Upper lobe of left lung (tissue), 6 donors: ENCODE results near the gene SMOC2. TPM values are rescaled to one million over a fixed set of nuclear protein-coding genes. Genes with fewer than 3 reads are reported as not detected.

Experiments
- ATAC-seq, 2 donors: fragments of 200-7000 bp; cut with Tn5 transposase; one replicate each; pipeline ENCODE4 v1.9.1; 2022; ENCODE audit warnings: mild to moderate bottlenecking in 2 of 2, moderate library complexity in 2 of 2; ENCODE audit not compliant: low FRiP score in 2 of 2
- DNase-seq, 2 donors: peaks; one replicate each; pipeline ENCODE4 v3.0.0-alpha.2; 2019 to 2020
- H3K27ac ChIP-seq, 4 donors: fragments of 200-600 bp; sonication (generic); one replicate each; pipeline ENCODE4 v1.5.1; 2016 to 2019
- H3K27me3 ChIP-seq, 4 donors: fragments of 200-600 bp; sonication (generic); one replicate each; pipeline ENCODE4 v1.5.1; 2017 to 2019
- H3K36me3 ChIP-seq, 4 donors: fragments of 200-600 bp; sonication (generic); one replicate each; pipeline ENCODE4 v1.5.1; 2016 to 2019
- H3K4me1 ChIP-seq, 4 donors: fragments of 200-600 bp; sonication (generic); one replicate each; pipeline ENCODE4 v1.5.1; 2018 to 2019
- H3K4me3 ChIP-seq, 4 donors: fragments of 200-600 bp; sonication (generic); one replicate each; pipeline ENCODE4 v1.5.1; 2017 to 2019; ENCODE audit warnings: mild to moderate bottlenecking in 2 of 4, moderate library complexity in 1 of 4
- H3K9me3 ChIP-seq, 4 donors: fragments of 200-600 bp; sonication (generic); one replicate each; pipeline ENCODE4 v1.5.1; 2018 to 2019
- EP300 ChIP-seq, 4 donors: sonication (generic); formaldehyde crosslinking; IDR thresholded peaks; one replicate each; pipeline ENCODE4 v1.5.1; 2017; ENCODE audit warnings: antibody characterized with exemption in 4 of 4, control low read depth in 2 of 4
- POLR2A ChIP-seq, 4 donors: fragments of 450-650 bp; IDR thresholded peaks; one replicate each; pipeline ENCODE4 v1.5.1; 2016 to 2017; ENCODE audit warnings: antibody characterized with exemption in 4 of 4, mild to moderate bottlenecking in 2 of 4
- POLR2AphosphoS5 ChIP-seq, 2 donors: sonication (generic); formaldehyde crosslinking; IDR thresholded peaks; one replicate each; pipeline ENCODE4 v1.5.1; 2017; ENCODE audit warnings: antibody characterized with exemption in 2 of 2
- WGBS, 2 donors: methylation state at CpG; one replicate each; pipeline ENCODE4 v1.1.5; 2017 to 2018; 5-methylcytosine and 5-hydroxymethylcytosine counted together
- total RNA-seq, 6 donors: library from RNA; depleted of rRNA in 4 of 6; stranded (reverse); fragments of >200 nt in 4 of 6; gene quantifications; one replicate each; pipeline versions ENCODE4 v1.1.0 to v1.2.1, GENCODE V29; 2016 to 2021
- TF ChIP-seq, protein P1 (sequence below), 6 experiments: fragments of 450-650 bp in 4 of 6; fragments of 200-600 bp in 2 of 6; sonication (generic) in 2 of 6; IDR thresholded peaks; one replicate each; pipeline ENCODE4 v1.5.1; 2016 to 2019; ENCODE audit warnings: antibody characterized with exemption in 6 of 6
- donor health status: DM: no; HTN: no; CAD: no; lungs with moderate emphysema.
- donor health status: DM: no; HTN: yes; CAD: no; lungs with severe emphysema.

The SMOC2 gene
- total RNA-seq, 6 donors from 2014 or later = 1.0 to 18.9 (median 5.0) TPM

DNA sequence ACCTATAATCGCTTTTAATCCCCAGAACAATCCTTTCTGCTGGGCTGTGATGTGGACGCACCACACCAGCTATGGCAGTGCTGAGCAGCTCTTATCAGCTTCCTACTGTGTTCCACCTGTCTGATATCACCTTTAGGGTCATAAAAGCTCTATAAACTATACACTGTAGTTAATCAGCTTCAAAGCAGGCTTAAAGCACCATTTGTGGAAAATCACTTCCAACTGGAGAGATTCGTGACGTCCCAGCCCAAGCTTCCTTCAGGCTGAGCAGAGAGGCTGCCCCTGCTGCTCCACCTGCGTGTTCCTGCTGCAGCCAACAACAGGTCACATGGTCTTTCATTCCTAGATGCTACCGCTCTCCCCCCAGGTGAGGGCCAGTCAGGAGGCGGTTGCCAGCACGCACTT lies 156.5 kb downstream of the SMOC2 start:
- 67 to 77% methylated on average over 8 of the region's 8 CpGs for WGBS, 2 donors

DNA sequence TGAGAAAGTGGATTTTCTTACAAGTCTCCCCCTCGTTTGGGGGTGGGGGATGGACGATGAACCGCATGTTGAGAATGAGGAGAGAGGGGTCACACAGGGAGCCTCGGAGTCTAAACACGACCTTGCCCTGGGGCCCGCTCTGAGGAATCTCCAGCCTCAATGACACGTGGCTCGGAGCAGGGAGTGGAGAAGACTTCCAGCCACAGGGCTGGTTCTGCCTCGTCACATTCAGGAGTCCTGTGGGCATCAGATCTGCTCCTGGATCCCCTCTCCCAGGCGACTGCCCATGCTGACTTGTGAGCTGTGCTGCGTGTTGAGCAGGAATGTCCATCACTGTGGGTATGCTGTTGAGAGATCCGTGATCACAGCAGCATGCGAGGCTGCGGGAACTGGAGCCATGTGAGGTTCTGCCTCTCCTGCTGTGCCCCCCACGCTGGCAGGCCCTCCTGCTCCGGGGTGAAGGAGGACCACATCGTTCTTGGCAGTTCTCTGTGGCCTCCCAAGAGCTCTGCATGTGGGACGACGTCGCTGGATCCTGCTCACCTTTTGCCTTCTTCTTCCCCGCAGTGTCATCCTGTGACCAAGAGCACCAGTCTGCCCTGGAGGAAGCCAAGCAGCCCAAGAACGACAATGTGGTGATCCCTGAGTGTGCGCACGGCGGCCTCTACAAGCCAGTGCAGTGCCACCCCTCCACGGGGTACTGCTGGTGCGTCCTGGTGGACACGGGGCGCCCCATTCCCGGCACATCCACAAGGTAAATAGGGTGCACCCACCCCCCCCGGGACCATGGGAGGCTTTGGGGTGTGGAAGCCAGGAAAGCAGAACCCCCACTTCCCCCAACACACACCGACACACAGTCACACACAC lies 157.5 kb downstream of the SMOC2 start:
- Histone ChIP-seq H3K4me3 (no peak overlapping the region), H3K27me3 (no peaks in the 10 kb centered on the region), H3K9me3 (no peaks in the 10 kb centered on the region), H3K27ac (no peak overlapping the region), H3K4me1 (no peaks in the 10 kb centered on the region), H3K36me3 (no peaks in the 10 kb centered on the region)
- DNase-seq (peak in 1 of 2 donors; percentile 52), ATAC-seq (peak; percentile 29 to 41)
- TF ChIP-seq, protein P1, sequence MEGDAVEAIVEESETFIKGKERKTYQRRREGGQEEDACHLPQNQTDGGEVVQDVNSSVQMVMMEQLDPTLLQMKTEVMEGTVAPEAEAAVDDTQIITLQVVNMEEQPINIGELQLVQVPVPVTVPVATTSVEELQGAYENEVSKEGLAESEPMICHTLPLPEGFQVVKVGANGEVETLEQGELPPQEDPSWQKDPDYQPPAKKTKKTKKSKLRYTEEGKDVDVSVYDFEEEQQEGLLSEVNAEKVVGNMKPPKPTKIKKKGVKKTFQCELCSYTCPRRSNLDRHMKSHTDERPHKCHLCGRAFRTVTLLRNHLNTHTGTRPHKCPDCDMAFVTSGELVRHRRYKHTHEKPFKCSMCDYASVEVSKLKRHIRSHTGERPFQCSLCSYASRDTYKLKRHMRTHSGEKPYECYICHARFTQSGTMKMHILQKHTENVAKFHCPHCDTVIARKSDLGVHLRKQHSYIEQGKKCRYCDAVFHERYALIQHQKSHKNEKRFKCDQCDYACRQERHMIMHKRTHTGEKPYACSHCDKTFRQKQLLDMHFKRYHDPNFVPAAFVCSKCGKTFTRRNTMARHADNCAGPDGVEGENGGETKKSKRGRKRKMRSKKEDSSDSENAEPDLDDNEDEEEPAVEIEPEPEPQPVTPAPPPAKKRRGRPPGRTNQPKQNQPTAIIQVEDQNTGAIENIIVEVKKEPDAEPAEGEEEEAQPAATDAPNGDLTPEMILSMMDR (IDR thresholded peaks at IDR 0.05) = no peak
- TF ChIP-seq EP300 (IDR thresholded peaks at IDR 0.05) = no peak
- no peak for TF ChIP-seq POLR2AphosphoS5 (IDR thresholded peaks at IDR 0.05)
- TF ChIP-seq POLR2A (IDR thresholded peaks at IDR 0.05) = no peak
- 65 to 89% methylated on average over 14 to 31 of the region's 32 CpGs for WGBS, 2 donors

More for the DNA sequence above, 156.5 kb downstream of the SMOC2 start:
- no peak overlapping the region for H3K27ac ChIP-seq
- no peaks in the 10 kb centered on the region for H3K4me1 ChIP-seq
- no peak overlapping the region for H3K4me3 ChIP-seq
- no peak for ATAC-seq
- H3K9me3 ChIP-seq = no peaks in the 10 kb centered on the region
- no peaks in the 10 kb centered on the region for H3K36me3 ChIP-seq
- H3K27me3 ChIP-seq = no peaks in the 10 kb centered on the region
- TF ChIP-seq POLR2A (IDR thresholded peaks at IDR 0.05) (no peak), POLR2AphosphoS5 (IDR thresholded peaks at IDR 0.05) (no peak), EP300 (IDR thresholded peaks at IDR 0.05) (no peak)
- TF ChIP-seq, protein P1 (IDR thresholded peaks at IDR 0.05) = no peak
- DNase-seq = no peak

DNA sequence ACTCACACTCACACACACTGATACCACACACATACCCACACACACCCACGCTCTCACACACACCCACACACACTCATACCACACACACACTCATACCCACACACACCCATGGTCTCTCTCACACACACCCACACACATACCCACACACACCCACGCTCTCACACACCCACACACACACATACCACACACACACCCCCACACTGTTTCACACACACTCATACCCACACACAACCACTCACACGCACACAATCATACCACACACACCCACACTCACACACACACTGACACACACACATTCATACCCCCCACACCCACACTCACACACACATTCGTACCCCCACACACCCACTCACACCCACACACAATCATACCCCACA lies 158.1 kb downstream of the SMOC2 start:
- 79 to 80% methylated on average over 4 of the region's 4 CpGs for WGBS, 2 donors

DNA sequence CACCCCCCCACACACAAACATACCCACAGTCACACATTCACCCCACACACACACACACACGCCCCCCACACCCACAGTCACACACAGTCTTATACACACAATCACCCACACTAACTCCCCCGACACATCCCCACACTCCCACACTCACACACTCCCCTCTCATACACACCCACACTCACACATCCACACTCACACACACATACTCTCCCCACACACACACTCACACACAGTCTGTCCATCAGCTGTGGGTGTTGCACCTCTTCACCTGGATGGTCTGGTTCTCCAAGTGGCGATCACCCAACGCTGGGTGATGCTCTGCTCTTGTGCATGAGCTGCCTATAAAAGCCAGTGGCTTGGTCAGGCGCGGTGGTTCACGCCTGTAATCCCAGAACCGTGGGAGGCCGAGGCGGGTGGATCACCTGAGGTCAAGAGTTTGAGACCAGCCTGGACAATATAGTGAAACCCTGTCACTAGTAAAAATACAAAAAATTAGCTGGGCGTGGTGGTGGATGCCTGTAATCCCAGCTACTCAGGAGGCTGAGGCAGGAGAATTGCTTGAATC lies 158.9 kb downstream of the SMOC2 start:
- peak in 1 of 2 donors; percentile 44 for ATAC-seq
- TF ChIP-seq, protein P1 (IDR thresholded peaks at IDR 0.05) = no peak
- TF ChIP-seq POLR2AphosphoS5 (IDR thresholded peaks at IDR 0.05) = no peak
- no peak for TF ChIP-seq EP300 (IDR thresholded peaks at IDR 0.05)
- TF ChIP-seq POLR2A (IDR thresholded peaks at IDR 0.05) = no peak
- DNase-seq = no peak
- 93 to 94% methylated on average over 11 of the region's 11 CpGs for WGBS, 2 donors
- H3K4me3 ChIP-seq = no peak overlapping the region
- no peaks in the 10 kb centered on the region for H3K9me3 ChIP-seq
- no peak overlapping the region for H3K27ac ChIP-seq
- H3K4me1 ChIP-seq = no peaks in the 10 kb centered on the region
- no peaks in the 10 kb centered on the region for H3K36me3 ChIP-seq
- H3K27me3 ChIP-seq = no peaks in the 10 kb centered on the region

More for the DNA sequence above, 158.1 kb downstream of the SMOC2 start:
- Histone ChIP-seq H3K27me3 (no peaks in the 10 kb centered on the region), H3K9me3 (no peaks in the 10 kb centered on the region), H3K4me1 (no peaks in the 10 kb centered on the region), H3K27ac (no peak overlapping the region), H3K4me3 (no peak overlapping the region), H3K36me3 (no peaks in the 10 kb centered on the region)
- peak; percentile 6 to 42 for ATAC-seq
- TF ChIP-seq POLR2AphosphoS5 (IDR thresholded peaks at IDR 0.05) (no peak), EP300 (IDR thresholded peaks at IDR 0.05) (no peak), POLR2A (IDR thresholded peaks at IDR 0.05) (no peak)
- TF ChIP-seq, protein P1 (IDR thresholded peaks at IDR 0.05) = no peak
- DNase-seq = no peak
